Neuronal stem cell (in vitro differentiated cells): Measurements from ENCODE around the gene PSTPIP1.

Source experiments
- DNase-seq: peaks from one replicate; pipeline ENCODE4 v3.0.0-alpha.2; 2013; ENCODE audit warnings: low spot score
- H2AFZ ChIP-seq: one replicate; pipeline ENCODE4 v1.6.1; 2013; ENCODE audit warnings: mild to moderate bottlenecking, low read length, inconsistent platforms
- H2AK5ac ChIP-seq: 2 replicates; pipeline ENCODE4 v1.6.1; 2013; ENCODE audit warnings: low read depth, mild to moderate bottlenecking, inconsistent platforms, low read length, moderate library complexity, mixed read lengths
- H2BK120ac ChIP-seq: 2 replicates; pipeline ENCODE4 v1.6.1; 2013; ENCODE audit warnings: low read depth, mild to moderate bottlenecking, inconsistent platforms, low read length, moderate library complexity, mixed read lengths
- H2BK12ac ChIP-seq: one replicate; pipeline ENCODE4 v1.6.1; 2013; ENCODE audit warnings: low read length, inconsistent platforms
- H2BK15ac ChIP-seq: 2 replicates; pipeline ENCODE4 v1.6.1; 2013; ENCODE audit warnings: mild to moderate bottlenecking, low read length, inconsistent platforms, mixed read lengths
- H2BK5ac ChIP-seq: one replicate; pipeline ENCODE4 v1.6.1; 2013; ENCODE audit warnings: inconsistent platforms, mild to moderate bottlenecking, low read length, moderate library complexity
- H3K14ac ChIP-seq: one replicate; pipeline ENCODE4 v1.6.1; 2013; ENCODE audit warnings: low read length, inconsistent platforms
- H3K18ac ChIP-seq: 2 replicates; pipeline ENCODE4 v1.6.1; 2013; ENCODE audit warnings: low read length, inconsistent platforms
- H3K23ac ChIP-seq: 2 replicates; pipeline ENCODE4 v1.6.1; 2013; ENCODE audit warnings: low read depth, mild to moderate bottlenecking, mixed read lengths, low read length, inconsistent platforms; ENCODE audit not compliant: poor library complexity
- H3K27ac ChIP-seq: replicated peaks from 3 replicates; pipeline ENCODE4 v1.5.1; 2013; ENCODE audit warnings: low read length, inconsistent platforms
- H3K27me3 ChIP-seq, 3 experiments: 2 replicates each; pipeline ENCODE4 v1.6.1; 2013; ENCODE audit warnings: low read length in 3 of 3, mild to moderate bottlenecking in 2 of 3, inconsistent platforms in 1 of 3, low read depth in 1 of 3, mixed read lengths in 1 of 3, moderate library complexity in 1 of 3; ENCODE audit not compliant: control insufficient read depth in 3 of 3, insufficient read depth in 3 of 3
- H3K36me3 ChIP-seq, 2 donors: replicated peaks in 1 of 2; 2 replicates each; pipeline ENCODE4 v1.6.1; 2013; ENCODE audit warnings: low read length in 2 of 2; ENCODE audit not compliant: control insufficient read depth in 2 of 2, insufficient read depth in 2 of 2
- H3K4ac ChIP-seq: 2 replicates; pipeline ENCODE4 v1.6.1; 2013; ENCODE audit warnings: inconsistent platforms, mild to moderate bottlenecking, low read length, moderate library complexity
- H3K4me1 ChIP-seq, 2 donors: 1 replicate in 1 of 2; 2 replicates in 1 of 2; pipeline ENCODE4 v1.6.1; 2013; ENCODE audit warnings: low read length in 2 of 2, low read depth in 1 of 2; ENCODE audit not compliant: control insufficient read depth in 2 of 2, insufficient read depth in 1 of 2
- H3K4me2 ChIP-seq: one replicate; pipeline ENCODE4 v1.6.1; 2013; ENCODE audit warnings: mild to moderate bottlenecking, low read length, inconsistent platforms; ENCODE audit not compliant: insufficient read depth, poor library complexity, severe bottlenecking
- H3K4me3 ChIP-seq, 2 donors: 2 replicates each; pipeline ENCODE4 v1.5.1; 2013; ENCODE audit warnings: low read length in 2 of 2, mild to moderate bottlenecking in 2 of 2, inconsistent platforms in 1 of 2, moderate library complexity in 1 of 2
- H3K79me1 ChIP-seq: one replicate; pipeline ENCODE4 v1.6.1; 2013; ENCODE audit warnings: low read depth, mild to moderate bottlenecking, inconsistent platforms, low read length, moderate library complexity
- H3K9ac ChIP-seq: one replicate; pipeline ENCODE4 v1.6.1; 2013; ENCODE audit warnings: mild to moderate bottlenecking, low read depth, low read length, inconsistent platforms; ENCODE audit not compliant: poor library complexity
- H3K9me3 ChIP-seq, 2 donors: replicated peaks in 1 of 2; 2 replicates each; pipeline versions ENCODE3 to v1.6.1; 2013; ENCODE audit warnings: low read length in 2 of 2, mild to moderate bottlenecking in 2 of 2, inconsistent platforms in 1 of 2, low read depth in 1 of 2, mixed read lengths in 1 of 2, moderate library complexity in 1 of 2; ENCODE audit not compliant: control insufficient read depth in 2 of 2, insufficient read depth in 1 of 2
- H4K8ac ChIP-seq: one replicate; pipeline ENCODE4 v1.6.1; 2013; ENCODE audit warnings: low read depth, mild to moderate bottlenecking, inconsistent platforms, low read length, moderate library complexity
- H4K91ac ChIP-seq: one replicate; pipeline ENCODE4 v1.6.1; 2013; ENCODE audit warnings: low read length, low read depth, mild to moderate bottlenecking, inconsistent platforms; ENCODE audit not compliant: poor library complexity
- WGBS, 2 donors: extraction: QIAGEN DNeasy Blood & Tissue Kit; methylation state at CpG; one replicate each; pipeline ENCODE4 v1.1.7; 2013; ENCODE audit warnings: missing lambda C conversion rate in 2 of 2, mixed read lengths in 1 of 2; ENCODE audit not compliant: insufficient read length in 2 of 2, insufficient replicate concordance in 1 of 2; ENCODE audit errors: extremely low coverage in 2 of 2; 5-methylcytosine and 5-hydroxymethylcytosine counted together

Gene PSTPIP1

GRCh38 chr15:76993114-76993725, 1.7 kb upstream of the PSTPIP1 start:
- no peaks in the 10 kb centered on the region for H3K9me3 ChIP-seq
- no peak overlapping the region for H2BK15ac ChIP-seq
- H3K4me3 ChIP-seq = no peak overlapping the region
- H3K18ac ChIP-seq = peak overlapping the region; percentile 27
- no peak overlapping the region for H4K91ac ChIP-seq
- peak overlapping the region; percentile 7 for H2AK5ac ChIP-seq
- WGBS, 2 donors = no CpG with 5 or more reads among the region's 6 CpGs
- H3K79me1 ChIP-seq = no peaks in the 10 kb centered on the region
- no peak for DNase-seq
- no peak overlapping the region for H3K4ac ChIP-seq
- H3K4me2 ChIP-seq = no peak overlapping the region
- H2BK120ac ChIP-seq = no peak overlapping the region
- no peak overlapping the region for H2BK5ac ChIP-seq
- H3K27me3 ChIP-seq = peaks cover 0 to 49% (median 0%) of the 10 kb centered on the region in 3 experiments
- H3K9ac ChIP-seq = peak overlapping the region; percentile 15
- H3K27ac ChIP-seq = no peak overlapping the region
- H4K8ac ChIP-seq = no peak overlapping the region
- H3K36me3 ChIP-seq = no peaks in the 10 kb centered on the region
- peaks cover 4 to 7% of the 10 kb centered on the region in 2 donors for H3K4me1 ChIP-seq
- H3K14ac ChIP-seq = no peak overlapping the region
- no peak overlapping the region for H3K23ac ChIP-seq
- no peak overlapping the region for H2AFZ ChIP-seq
- H2BK12ac ChIP-seq = no peak overlapping the region

- Histone ChIP-seq H3K4me2 (no peak overlapping the region), H4K91ac (no peak overlapping the region), H3K18ac (peak overlapping the region; percentile 13), H3K9me3 (no peaks in the 10 kb centered on the region), H3K27ac (no peak overlapping the region), H4K8ac (no peak overlapping the region), H3K9ac (no peak overlapping the region), H2AFZ (no peak overlapping the region), H3K14ac (no peak overlapping the region), H2BK5ac (no peak overlapping the region), H3K4me3 (no peak overlapping the region), H3K4ac (no peak overlapping the region), H3K27me3 (peaks cover 0 to 50% (median 0%) of the 10 kb centered on the region in 3 experiments), H2BK120ac (peak overlapping the region; percentile 21), H2BK12ac (no peak overlapping the region), H3K23ac (no peak overlapping the region), H3K79me1 (no peaks in the 10 kb centered on the region), H3K36me3 (no peaks in the 10 kb centered on the region), H2BK15ac (no peak overlapping the region), H3K4me1 (peaks cover 0 to 5% of the 10 kb centered on the region in 2 donors), H2AK5ac (no peak overlapping the region)
- no peak for DNase-seq
- no CpG with 5 or more reads among the region's 8 CpGs for WGBS, 2 donors
Observed at GRCh38 chr15:76994001-76994400, 925 bp upstream of the PSTPIP1 start.

GRCh38 chr15:76994496-76994895, 430 bp upstream of the PSTPIP1 start:
- Histone ChIP-seq H3K9ac (no peak overlapping the region), H4K91ac (no peak overlapping the region), H3K14ac (peak overlapping the region; percentile 63), H3K4ac (no peak overlapping the region), H2BK120ac (no peak overlapping the region), H3K4me3 (no peak overlapping the region), H2BK5ac (no peak overlapping the region), H4K8ac (no peak overlapping the region), H3K27ac (no peak overlapping the region), H2BK12ac (peak overlapping the region; percentile 24), H3K23ac (no peak overlapping the region), H2AK5ac (no peak overlapping the region), H2AFZ (peak overlapping the region; percentile 82), H3K4me2 (no peak overlapping the region), H3K36me3 (no peaks in the 10 kb centered on the region), H3K18ac (peak overlapping the region; percentile 52), H2BK15ac (peak overlapping the region; percentile 54), H3K4me1 (peaks cover 0 to 5% of the 10 kb centered on the region in 2 donors), H3K79me1 (no peaks in the 10 kb centered on the region), H3K27me3 (peaks cover 0 to 52% (median 0%) of the 10 kb centered on the region in 3 experiments), H3K9me3 (no peaks in the 10 kb centered on the region)
- WGBS, 2 donors = no CpG with 5 or more reads among the region's 6 CpGs
- DNase-seq = no peak

GRCh38 chr15:76996076-76996525, 1.2 kb downstream of the PSTPIP1 start:
- H3K79me1 ChIP-seq = no peaks in the 10 kb centered on the region
- H3K27ac ChIP-seq = no peak overlapping the region
- H2BK12ac ChIP-seq = no peak overlapping the region

More at GRCh38 chr15:76996076-76996525, 1.2 kb downstream of the PSTPIP1 start:
- no peak overlapping the region for H2BK120ac ChIP-seq
- peaks cover 0 to 61% (median 0%) of the 10 kb centered on the region in 3 experiments for H3K27me3 ChIP-seq
- peak overlapping the region; percentile 78 for H2AK5ac ChIP-seq
- H3K23ac ChIP-seq = no peak overlapping the region
- H2AFZ ChIP-seq = no peak overlapping the region
- WGBS, 2 donors = no CpG with 5 or more reads among the region's 9 CpGs
- H3K4ac ChIP-seq = no peak overlapping the region
- H3K14ac ChIP-seq = no peak overlapping the region
- H2BK15ac ChIP-seq = no peak overlapping the region
- no peak overlapping the region for H3K4me2 ChIP-seq
- no peak for DNase-seq
- no peak overlapping the region for H4K91ac ChIP-seq
- H2BK5ac ChIP-seq = no peak overlapping the region
- no peaks in the 10 kb centered on the region for H3K36me3 ChIP-seq
- H3K9me3 ChIP-seq = no peaks in the 10 kb centered on the region
- no peak overlapping the region for H3K9ac ChIP-seq
- H4K8ac ChIP-seq = no peak overlapping the region
- peaks cover 0 to 5% of the 10 kb centered on the region in 2 donors for H3K4me1 ChIP-seq
- H3K18ac ChIP-seq = no peak overlapping the region
- H3K4me3 ChIP-seq = no peak overlapping the region
